Loucy (cell line): ENCODE results near the gene ATOH8.

Source experiments
- H2AFZ ChIP-seq: fragments of 200-600 bp; sonication (generic); 2 replicates; pipeline ENCODE4 v1.6.0; 2016; ENCODE audit warnings: antibody characterized with exemption, mild to moderate bottlenecking, low read length, moderate library complexity
- H3F3A ChIP-seq: fragments of 200-600 bp; 2 replicates; pipeline ENCODE4 v1.6.0; 2016; ENCODE audit warnings: antibody characterized with exemption, low read depth, mild to moderate bottlenecking
- H3K27me3 ChIP-seq: fragments of 200-600 bp; sonication (generic); 2 replicates; pipeline ENCODE4 v1.6.1; 2014; ENCODE audit warnings: low read length, mild to moderate bottlenecking; ENCODE audit not compliant: insufficient read depth, poor library complexity, severe bottlenecking
- H3K36me3 ChIP-seq: fragments of 200-600 bp; sonication (generic); 2 replicates; pipeline ENCODE4 v1.6.1; 2016; ENCODE audit warnings: low read length; ENCODE audit not compliant: insufficient read depth
- H3K4me1 ChIP-seq: fragments of 200-600 bp; sonication (generic); 2 replicates; pipeline ENCODE4 v1.5.1; 2014; ENCODE audit warnings: low read length, mild to moderate bottlenecking; ENCODE audit not compliant: insufficient read depth, poor library complexity, severe bottlenecking
- H3K4me2 ChIP-seq: fragments of 200-600 bp; sonication (generic); 2 replicates; pipeline ENCODE4 v1.6.0; 2014; ENCODE audit warnings: antibody characterized with exemption, low read length, low read depth, mild to moderate bottlenecking; ENCODE audit not compliant: poor library complexity, severe bottlenecking
- H3K4me3 ChIP-seq: fragments of 200-600 bp; sonication (generic); 2 replicates; pipeline ENCODE4 v1.5.1; 2014; ENCODE audit warnings: low read length, mild to moderate bottlenecking, mixed read lengths; ENCODE audit not compliant: poor library complexity, severe bottlenecking
- H3K79me2 ChIP-seq: fragments of 200-600 bp; sonication (generic); 2 replicates; pipeline ENCODE4 v1.6.1; 2014; ENCODE audit warnings: low read length; ENCODE audit not compliant: insufficient read depth
- H3K9ac ChIP-seq: fragments of 200-600 bp; sonication (generic); 2 replicates; pipeline ENCODE4 v1.6.0; 2014; ENCODE audit warnings: mild to moderate bottlenecking, low read depth, low read length, moderate library complexity; ENCODE audit not compliant: poor library complexity, severe bottlenecking
- H3K9me2 ChIP-seq: fragments of 200-600 bp; sonication (generic); replicated peaks from 2 replicates; pipeline ENCODE4 v1.6.1; 2016; ENCODE audit warnings: low read depth, low read length, mixed read lengths
- H3K9me3 ChIP-seq: fragments of 200-600 bp; sonication (generic); 2 replicates; pipeline ENCODE4 v1.6.1; 2014; ENCODE audit warnings: mild to moderate bottlenecking, antibody characterized with exemption, low read length, low read depth; ENCODE audit not compliant: insufficient read depth
- H4K20me1 ChIP-seq: fragments of 200-600 bp; sonication (generic); 2 replicates; pipeline ENCODE4 v1.6.0; 2014; ENCODE audit warnings: antibody characterized with exemption, low read length, mild to moderate bottlenecking; ENCODE audit not compliant: insufficient read depth, poor library complexity, severe bottlenecking
- CTCF ChIP-seq: fragments of 200-600 bp; sonication (generic); conservative IDR thresholded peaks from 2 replicates; pipeline ENCODE4 v1.5.1; 2014; ENCODE audit warnings: mild to moderate bottlenecking, antibody characterized with exemption, low read length
- EZH2phosphoT487 ChIP-seq: fragments of 200-600 bp; IDR thresholded peaks from 2 replicates; pipeline ENCODE4 v1.6.1; 2018; ENCODE audit warnings: antibody characterized with exemption, mild to moderate bottlenecking, moderate library complexity, borderline replicate concordance

The ATOH8 gene

DNA sequence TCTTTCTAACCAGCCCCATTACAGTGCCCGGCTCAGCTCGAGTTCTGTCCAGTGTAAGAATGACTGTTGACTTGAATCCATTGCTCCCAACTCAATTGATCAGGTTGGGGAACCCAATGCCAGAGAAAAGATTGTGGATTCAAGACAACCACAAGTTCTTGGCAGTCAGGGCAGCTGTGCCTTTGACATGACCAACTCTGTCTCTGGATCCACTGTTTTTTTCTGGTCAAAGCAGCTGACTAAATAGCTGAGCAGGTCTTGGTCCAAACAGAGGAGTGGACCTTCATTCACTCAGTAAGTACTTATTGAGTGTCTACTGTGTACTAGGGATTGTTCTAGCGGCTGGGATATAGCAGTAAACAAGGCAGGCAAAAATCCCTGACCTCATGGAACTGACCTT, 6.3 kb upstream of the ATOH8 start:
- Histone ChIP-seq H3K4me1 (no peaks in the 10 kb centered on the region), H3K9me3 (no peaks in the 10 kb centered on the region), H2AFZ (no peak overlapping the region), H3K4me2 (no peak overlapping the region), H3K27me3 (no peaks in the 10 kb centered on the region), H3F3A (no peaks in the 10 kb centered on the region), H4K20me1 (no peaks in the 10 kb centered on the region), H3K79me2 (no peaks in the 10 kb centered on the region), H3K36me3 (no peaks in the 10 kb centered on the region), H3K4me3 (no peak overlapping the region), H3K9me2 (no peaks in the 10 kb centered on the region), H3K9ac (no peak overlapping the region)
- no peak for TF ChIP-seq EZH2phosphoT487
- no peak for TF ChIP-seq CTCF

DNA sequence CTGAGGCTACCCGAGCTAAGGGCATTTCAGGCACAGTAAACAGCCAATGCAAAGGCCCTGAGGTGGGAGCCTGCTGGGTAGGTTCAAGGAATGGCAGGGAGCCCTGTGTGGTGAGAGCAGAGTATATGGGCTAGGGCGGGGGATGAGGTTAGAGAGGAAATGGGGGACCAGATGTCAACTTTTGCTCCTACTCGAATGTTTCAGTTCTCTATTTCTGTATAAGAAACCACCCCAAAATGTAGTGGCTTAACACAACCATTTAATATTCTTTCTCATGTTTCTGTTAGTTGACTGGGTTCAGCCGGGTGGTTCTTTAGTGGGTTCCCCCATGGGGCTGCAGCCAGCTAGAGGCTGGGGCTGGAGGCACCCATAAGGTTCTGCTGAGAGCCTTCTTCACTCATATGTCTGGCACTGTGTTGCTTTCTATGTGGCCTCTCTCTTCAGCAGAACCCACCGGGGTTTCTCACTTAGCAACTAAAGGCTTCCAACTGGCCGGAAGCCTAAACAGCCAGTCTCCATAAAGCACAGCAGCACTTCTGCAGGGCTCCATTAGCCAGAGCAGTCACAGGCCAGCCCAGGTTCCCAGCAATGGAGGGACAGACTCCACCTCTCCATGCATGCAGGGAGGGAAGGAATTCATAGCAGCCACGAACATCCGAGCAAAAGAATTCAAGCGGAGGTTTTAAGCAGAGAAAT, 5.6 kb upstream of the ATOH8 start:
- H3K4me3 ChIP-seq: no peak overlapping the region
- no peaks in the 10 kb centered on the region for H3K36me3 ChIP-seq
- H4K20me1 ChIP-seq: no peaks in the 10 kb centered on the region
- no peaks in the 10 kb centered on the region for H3K4me1 ChIP-seq
- no peaks in the 10 kb centered on the region for H3K9me2 ChIP-seq
- TF ChIP-seq EZH2phosphoT487 (no peak), CTCF (no peak)
- H3F3A ChIP-seq: no peaks in the 10 kb centered on the region
- H3K79me2 ChIP-seq: no peaks in the 10 kb centered on the region
- H3K4me2 ChIP-seq: no peak overlapping the region
- H2AFZ ChIP-seq: no peak overlapping the region
- H3K9me3 ChIP-seq: no peaks in the 10 kb centered on the region
- H3K27me3 ChIP-seq: peaks cover 2% of the 10 kb centered on the region
- no peak overlapping the region for H3K9ac ChIP-seq

DNA sequence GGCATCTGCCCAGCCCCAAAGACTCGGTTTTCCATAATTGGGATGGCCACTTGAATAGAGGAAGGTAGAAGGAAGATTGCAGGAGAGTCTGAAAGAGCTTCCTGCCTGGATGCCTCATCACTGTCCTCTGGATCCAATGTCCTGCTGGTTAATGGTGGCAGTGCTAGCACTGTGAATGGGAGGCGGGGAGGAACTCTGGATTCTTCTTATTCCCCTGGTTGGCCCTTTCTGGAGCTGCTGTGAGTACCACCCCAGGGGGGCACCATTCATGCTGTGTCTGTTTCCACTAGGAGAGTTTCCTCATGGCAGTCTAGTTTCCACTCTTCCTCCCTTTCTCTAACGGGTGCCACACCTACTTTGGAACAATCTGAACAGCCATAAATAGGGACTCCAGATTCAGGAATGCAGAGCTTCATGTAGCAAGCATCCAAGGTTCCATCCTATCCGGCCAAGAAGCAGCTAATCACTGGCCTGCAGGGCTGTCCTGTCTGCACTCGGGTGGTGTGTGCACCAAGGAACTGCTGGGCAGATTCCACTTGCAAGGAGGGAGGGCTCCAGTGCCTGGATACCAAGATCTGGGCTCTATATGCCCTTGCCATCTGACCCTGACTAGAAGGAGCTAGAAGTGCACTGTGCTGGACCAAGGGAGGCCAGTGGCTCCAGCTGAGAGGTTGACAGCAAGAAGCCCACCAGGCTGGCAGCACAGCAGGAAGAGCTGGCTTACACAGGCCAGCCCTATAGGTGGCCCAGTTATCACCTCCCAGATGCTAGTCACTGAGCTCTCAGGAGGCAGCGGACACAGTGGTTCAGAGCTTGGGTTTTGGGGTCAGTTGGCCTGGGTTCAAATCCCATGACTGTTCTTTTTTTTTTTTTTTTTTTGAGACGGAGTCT, 4.6 kb upstream of the ATOH8 start:
- TF ChIP-seq EZH2phosphoT487: no peak
- no peak for TF ChIP-seq CTCF
- H3K9me3 ChIP-seq: no peaks in the 10 kb centered on the region
- H3K36me3 ChIP-seq: no peaks in the 10 kb centered on the region
- no peaks in the 10 kb centered on the region for H4K20me1 ChIP-seq
- H3K4me2 ChIP-seq: no peak overlapping the region
- H2AFZ ChIP-seq: no peak overlapping the region
- H3F3A ChIP-seq: no peaks in the 10 kb centered on the region
- H3K4me1 ChIP-seq: peaks cover 5% of the 10 kb centered on the region
- no peaks in the 10 kb centered on the region for H3K9me2 ChIP-seq
- no peak overlapping the region for H3K9ac ChIP-seq
- H3K27me3 ChIP-seq: peaks cover 13% of the 10 kb centered on the region
- no peak overlapping the region for H3K4me3 ChIP-seq
- no peaks in the 10 kb centered on the region for H3K79me2 ChIP-seq
